Measurements from ENCODE around the gene ZMYND8. TPM values are rescaled to one million over a fixed set of nuclear protein-coding genes. Genes with fewer than 3 reads are reported as not detected.
"Not testable (repeated sequence)": the region's sequence is repeated elsewhere in the genome, so short reads cannot be mapped to it uniquely, and the experiment has no call there.

The ZMYND8 gene
- total RNA-seq, 1 donor = 18.7 TPM

DNA sequence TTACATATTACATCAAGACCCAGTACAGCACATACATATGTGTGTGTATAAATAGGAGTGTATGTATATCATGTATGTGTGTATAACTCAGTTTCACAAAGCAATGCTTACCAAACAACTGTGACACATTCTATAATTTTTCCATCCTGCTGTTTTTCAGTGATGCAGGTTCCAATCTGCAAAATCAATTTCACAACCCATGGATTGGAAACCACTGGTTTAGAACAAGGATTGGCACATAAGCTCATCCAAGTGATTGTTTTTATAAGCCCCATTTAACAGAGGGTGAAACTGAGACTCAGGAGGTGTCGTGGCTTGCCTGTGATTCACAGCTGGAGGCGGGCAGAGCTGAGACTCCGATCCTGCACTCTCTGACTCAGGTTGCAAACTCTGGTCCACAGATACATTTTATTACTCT is 158.2 kb downstream of the ZMYND8 start:
- peaks cover 3% of the 10 kb centered on the region for H3K4me1 ChIP-seq (ENCODE audit: insufficient read depth, low read length)
- H3K9me3 ChIP-seq (ENCODE audit: low read depth, low read length) = no peaks in the 10 kb centered on the region
- H3K4me3 ChIP-seq (ENCODE audit: low read length) = no peak overlapping the region
- H3K27me3 ChIP-seq (ENCODE audit: insufficient read depth, low read length) = no peaks in the 10 kb centered on the region

GRCh38 chr20:47196091-47197081 is 160.1 kb downstream of the ZMYND8 start:
- no peaks in the 10 kb centered on the region for H3K9me3 ChIP-seq (ENCODE audit: low read depth, low read length)
- H3K27me3 ChIP-seq (ENCODE audit: insufficient read depth, low read length) = no peaks in the 10 kb centered on the region
- H3K4me3 ChIP-seq (ENCODE audit: low read length) = no peak overlapping the region

GRCh38 chr20:47195573-47195972 is 160.9 kb downstream of the ZMYND8 start:
- Histone ChIP-seq H3K4me3 (ENCODE audit: low read length) (no peak overlapping the region), H3K4me1 (ENCODE audit: insufficient read depth, low read length) (peaks cover 3% of the 10 kb centered on the region), H3K9me3 (ENCODE audit: low read depth, low read length) (no peaks in the 10 kb centered on the region), H3K27me3 (ENCODE audit: insufficient read depth, low read length) (no peaks in the 10 kb centered on the region)

More at GRCh38 chr20:47196091-47197081, 160.1 kb downstream of the ZMYND8 start:
- H3K4me1 ChIP-seq (ENCODE audit: insufficient read depth, low read length) = peaks cover 3% of the 10 kb centered on the region

DNA sequence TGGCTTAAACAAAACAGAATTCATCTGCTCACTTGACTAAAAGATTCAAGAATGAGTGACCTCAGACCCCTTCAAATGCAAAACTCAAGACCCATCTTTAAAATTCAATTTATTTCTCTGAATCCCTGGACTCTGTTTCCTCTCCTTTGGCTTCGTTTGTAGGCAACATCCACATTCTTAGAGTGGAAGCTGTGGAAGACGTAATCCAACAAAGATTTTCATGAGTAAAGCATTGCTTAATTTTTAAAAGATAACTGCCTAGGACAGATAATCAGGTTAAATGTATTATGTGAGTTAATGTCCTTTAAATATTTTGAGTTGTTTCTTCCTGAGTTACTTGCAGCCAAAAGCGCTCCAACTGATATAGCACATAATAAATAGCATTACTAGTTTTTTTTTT is 164.5 kb downstream of the ZMYND8 start:
- H3K27me3 ChIP-seq (ENCODE audit: insufficient read depth, low read length) = peaks cover 13% of the 10 kb centered on the region
- no peaks in the 10 kb centered on the region for H3K9me3 ChIP-seq (ENCODE audit: low read depth, low read length)
- H3K4me1 ChIP-seq (ENCODE audit: insufficient read depth, low read length) = peaks cover 3% of the 10 kb centered on the region

DNA sequence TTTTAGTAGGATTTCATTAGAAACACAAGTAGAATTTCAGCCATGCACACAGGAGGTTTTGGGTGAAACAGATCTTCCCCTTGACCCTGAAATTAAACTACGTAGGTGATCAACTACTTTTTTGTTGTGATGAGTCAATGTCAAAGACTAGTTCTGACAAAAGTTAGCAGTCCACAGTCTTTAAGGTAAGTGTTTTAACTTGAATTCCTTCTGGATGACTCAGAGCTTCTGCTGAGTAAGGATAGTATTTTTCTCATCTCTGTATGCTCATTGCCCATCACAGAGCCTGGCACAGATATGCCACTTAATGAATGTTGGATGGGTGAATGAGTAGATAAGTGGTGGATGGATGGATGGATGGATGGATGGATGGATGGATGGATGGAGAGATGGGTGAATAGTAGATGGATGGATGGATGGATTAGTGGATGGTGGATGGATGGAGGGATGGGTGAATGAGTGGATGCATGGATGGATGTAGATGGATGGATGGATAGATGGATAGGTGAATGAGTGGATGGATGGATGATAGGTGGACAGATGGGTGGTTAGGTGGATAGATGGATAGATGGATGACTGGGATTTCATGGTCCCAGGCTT is 165.3 kb downstream of the ZMYND8 start:
- Histone ChIP-seq H3K4me1 (ENCODE audit: insufficient read depth, low read length) (no peaks in the 10 kb centered on the region), H3K27me3 (ENCODE audit: insufficient read depth, low read length) (peaks cover 13% of the 10 kb centered on the region), H3K4me3 (ENCODE audit: low read length) (no peak overlapping the region), H3K9me3 (ENCODE audit: low read depth, low read length) (no peaks in the 10 kb centered on the region)

More for the DNA sequence above, 164.5 kb downstream of the ZMYND8 start:
- H3K4me3 ChIP-seq (ENCODE audit: low read length) = no peak overlapping the region

GRCh38 chr20:47189060-47189459 is 167.4 kb downstream of the ZMYND8 start:
- Histone ChIP-seq H3K4me1 (ENCODE audit: insufficient read depth, low read length) (no peaks in the 10 kb centered on the region), H3K9me3 (ENCODE audit: low read depth, low read length) (no peaks in the 10 kb centered on the region), H3K4me3 (ENCODE audit: low read length) (no peak overlapping the region), H3K27me3 (ENCODE audit: insufficient read depth, low read length) (peaks cover 13% of the 10 kb centered on the region)

GRCh38 chr20:47188540-47188939 is 168.0 kb downstream of the ZMYND8 start:
- H3K4me1 ChIP-seq (ENCODE audit: insufficient read depth, low read length) = no peaks in the 10 kb centered on the region
- H3K4me3 ChIP-seq (ENCODE audit: low read length) = no peak overlapping the region
- H3K9me3 ChIP-seq (ENCODE audit: low read depth, low read length) = no peaks in the 10 kb centered on the region
- H3K27me3 ChIP-seq (ENCODE audit: insufficient read depth, low read length) = peaks cover 13% of the 10 kb centered on the region

GRCh38 chr20:47187450-47188195 is 168.9 kb downstream of the ZMYND8 start:
- Histone ChIP-seq H3K9me3 (ENCODE audit: low read depth, low read length) (no peaks in the 10 kb centered on the region), H3K4me1 (ENCODE audit: insufficient read depth, low read length) (no peaks in the 10 kb centered on the region), H3K4me3 (ENCODE audit: low read length) (no peak overlapping the region), H3K27me3 (ENCODE audit: insufficient read depth, low read length) (peaks cover 13% of the 10 kb centered on the region)

- Histone ChIP-seq H3K27me3 (ENCODE audit: insufficient read depth, low read length) (peaks cover under 1% of the 10 kb centered on the region), H3K4me1 (ENCODE audit: insufficient read depth, low read length) (no peaks in the 10 kb centered on the region), H3K9me3 (ENCODE audit: low read depth, low read length) (no peaks in the 10 kb centered on the region), H3K4me3 (ENCODE audit: low read length) (no peak overlapping the region)
Observed at GRCh38 chr20:47183367-47183766, 173.1 kb downstream of the ZMYND8 start.

GRCh38 chr20:47181056-47181862 is 175.2 kb downstream of the ZMYND8 start:
- no peak overlapping the region for H3K4me3 ChIP-seq (ENCODE audit: low read length)

DNA sequence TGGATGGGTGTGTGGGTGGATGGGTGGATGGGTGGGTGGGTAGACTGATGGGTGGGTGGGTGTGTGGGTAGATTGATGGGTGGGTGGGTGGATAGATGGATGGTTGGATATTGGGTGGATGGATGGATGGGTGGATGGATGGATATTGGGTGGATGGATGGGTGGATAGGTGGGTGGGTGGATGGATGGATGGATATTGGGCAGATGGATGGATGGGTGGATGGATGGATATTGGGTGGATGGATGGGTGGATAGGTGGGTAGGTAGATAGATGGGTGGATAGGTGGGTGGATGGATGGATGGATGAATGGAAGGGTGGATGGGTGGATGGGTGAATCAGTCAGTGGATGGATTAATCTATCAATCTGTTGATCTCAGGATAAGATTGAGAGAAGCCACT is 177.2 kb downstream of the ZMYND8 start:
- no peaks in the 10 kb centered on the region for H3K27me3 ChIP-seq (ENCODE audit: insufficient read depth, low read length)
- H3K9me3 ChIP-seq (ENCODE audit: low read depth, low read length) = no peaks in the 10 kb centered on the region
- no peaks in the 10 kb centered on the region for H3K4me1 ChIP-seq (ENCODE audit: insufficient read depth, low read length)
- no peak overlapping the region for H3K4me3 ChIP-seq (ENCODE audit: low read length)

More at GRCh38 chr20:47181056-47181862, 175.2 kb downstream of the ZMYND8 start:
- H3K27me3 ChIP-seq (ENCODE audit: insufficient read depth, low read length) = no peaks in the 10 kb centered on the region
- no peaks in the 10 kb centered on the region for H3K9me3 ChIP-seq (ENCODE audit: low read depth, low read length)
- H3K4me1 ChIP-seq (ENCODE audit: insufficient read depth, low read length) = no peaks in the 10 kb centered on the region

- Histone ChIP-seq H3K4me1 (ENCODE audit: insufficient read depth, low read length) (no peaks in the 10 kb centered on the region), H3K27me3 (ENCODE audit: insufficient read depth, low read length) (no peaks in the 10 kb centered on the region), H3K4me3 (ENCODE audit: low read length) (no peak overlapping the region), H3K9me3 (ENCODE audit: low read depth, low read length) (no peaks in the 10 kb centered on the region)
Observed at GRCh38 chr20:47178851-47179250, 177.6 kb downstream of the ZMYND8 start.

GRCh38 chr20:47178277-47178676 is 178.2 kb downstream of the ZMYND8 start:
- H3K4me3 ChIP-seq (ENCODE audit: low read length) = no peak overlapping the region
- H3K4me1 ChIP-seq (ENCODE audit: insufficient read depth, low read length) = no peaks in the 10 kb centered on the region
- H3K9me3 ChIP-seq (ENCODE audit: low read depth, low read length) = no peaks in the 10 kb centered on the region
- no peaks in the 10 kb centered on the region for H3K27me3 ChIP-seq (ENCODE audit: insufficient read depth, low read length)

DNA sequence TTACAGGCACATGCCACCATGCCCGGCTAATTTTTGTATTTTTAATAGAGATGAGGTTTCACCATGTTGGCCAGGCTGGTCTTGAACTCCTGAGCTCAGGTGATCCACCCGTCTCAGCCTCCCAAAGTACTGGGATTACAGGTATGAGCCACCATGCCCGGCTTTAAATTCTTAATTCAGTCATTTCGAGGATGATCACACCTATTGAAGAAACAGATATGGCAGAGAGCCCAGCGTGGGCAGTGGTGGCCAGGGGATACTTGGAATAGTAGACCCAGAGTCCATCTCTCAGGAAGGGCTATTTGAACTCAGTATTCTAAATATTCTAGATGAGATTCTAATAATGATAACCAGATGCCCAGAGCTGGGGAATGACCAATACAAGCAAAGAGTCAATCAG is 180.3 kb downstream of the ZMYND8 start:
- H3K4me1 ChIP-seq (ENCODE audit: insufficient read depth, low read length); H3K4me3 ChIP-seq (ENCODE audit: low read length); H3K9me3 ChIP-seq (ENCODE audit: low read depth, low read length); H3K27me3 ChIP-seq (ENCODE audit: insufficient read depth, low read length): not testable (repeated sequence)

Data from mononuclear cell (primary cell).